Femur (tissue), 1 donor: ENCODE results near the gene DCP1A.
"Not testable (repeated sequence)": the region's sequence is repeated elsewhere in the genome, so short reads cannot be mapped to it uniquely, and the experiment has no call there.

ENCODE experiments used
- DNase-seq: peaks from one replicate; pipeline ENCODE4 v3.0.0-alpha.2; 2017

DCP1A gene

GRCh38 chr3:53327986-53328385 lies 19.4 kb downstream of the DCP1A start:
- DNase-seq, result not testable (repeated sequence)

GRCh38 chr3:53324105-53324504 lies 23.2 kb downstream of the DCP1A start:
- DNase-seq, result no peak

GRCh38 chr3:53320697-53321096 lies 26.6 kb downstream of the DCP1A start:
- peak; percentile 34 for DNase-seq

- DNase-seq, result no peak
Observed at GRCh38 chr3:53318522-53318921, 28.8 kb downstream of the DCP1A start.

DNA sequence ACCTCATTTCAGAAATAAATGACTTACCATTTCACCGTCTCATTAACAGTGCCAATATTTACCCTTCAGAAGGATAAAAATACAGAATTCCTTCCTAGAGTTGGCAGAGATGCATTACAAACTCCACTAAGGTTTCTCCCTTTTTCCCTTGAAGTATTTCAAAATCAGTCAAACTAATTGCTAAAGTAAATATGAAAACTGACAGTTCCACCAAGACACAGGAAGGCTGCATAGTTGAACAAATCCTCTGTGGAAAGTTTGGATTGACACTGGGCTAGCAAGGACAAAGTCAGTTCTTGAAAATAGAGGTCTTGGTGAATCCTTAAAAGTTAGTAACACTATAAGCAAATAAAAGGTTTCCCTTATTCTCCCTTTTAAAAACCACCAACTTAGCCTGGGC lies 34.5 kb downstream of the DCP1A start:
- no peak for DNase-seq

- no peak for DNase-seq
Observed at GRCh38 chr3:53311882-53312281, 35.5 kb downstream of the DCP1A start.

DNA sequence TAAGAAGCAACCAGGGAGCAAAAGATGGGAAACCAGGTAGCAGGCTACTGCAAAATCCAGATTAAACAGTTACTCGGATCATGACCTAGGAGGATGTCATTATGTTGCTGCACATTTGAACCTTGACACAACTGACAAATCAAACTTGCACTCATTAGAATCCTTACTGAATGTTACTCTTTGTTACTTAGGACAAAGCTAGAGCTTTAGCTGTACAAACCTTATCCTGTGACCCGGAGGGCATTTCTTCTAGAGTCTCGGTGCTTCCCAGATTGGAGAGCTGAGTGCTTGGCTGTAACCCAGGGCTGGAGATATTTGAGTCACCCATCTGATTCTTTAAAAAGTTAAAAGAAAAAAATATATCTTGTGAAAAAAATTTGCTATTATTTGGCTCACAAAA lies 43.4 kb downstream of the DCP1A start:
- no peak for DNase-seq

DNA sequence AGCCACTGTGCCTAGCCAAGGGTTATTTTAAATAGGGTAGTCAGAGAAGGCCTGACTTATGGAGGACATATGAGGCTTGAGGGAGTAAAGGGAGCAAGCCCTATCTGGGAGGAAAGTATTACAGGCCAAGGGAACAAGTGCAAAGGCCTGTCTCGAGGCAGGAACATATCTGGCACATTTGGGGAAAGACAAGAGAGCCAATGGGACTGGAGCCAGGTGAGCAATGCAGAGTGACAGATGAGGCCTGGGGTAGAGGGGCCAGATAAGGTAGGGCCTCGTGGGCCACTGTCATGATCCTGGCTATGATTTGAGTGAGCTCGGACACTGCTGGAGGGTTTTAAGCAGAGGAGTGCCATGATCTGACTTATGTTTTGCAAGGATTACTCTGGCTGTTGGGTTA lies 43.8 kb downstream of the DCP1A start:
- DNase-seq, result no peak

GRCh38 chr3:53300826-53301225 lies 46.5 kb downstream of the DCP1A start:
- no peak for DNase-seq

- not testable (repeated sequence) for DNase-seq
Observed at GRCh38 chr3:53299611-53300023, 47.7 kb downstream of the DCP1A start.

GRCh38 chr3:53295410-53295809 lies 51.9 kb downstream of the DCP1A start:
- DNase-seq, result no peak

DNA sequence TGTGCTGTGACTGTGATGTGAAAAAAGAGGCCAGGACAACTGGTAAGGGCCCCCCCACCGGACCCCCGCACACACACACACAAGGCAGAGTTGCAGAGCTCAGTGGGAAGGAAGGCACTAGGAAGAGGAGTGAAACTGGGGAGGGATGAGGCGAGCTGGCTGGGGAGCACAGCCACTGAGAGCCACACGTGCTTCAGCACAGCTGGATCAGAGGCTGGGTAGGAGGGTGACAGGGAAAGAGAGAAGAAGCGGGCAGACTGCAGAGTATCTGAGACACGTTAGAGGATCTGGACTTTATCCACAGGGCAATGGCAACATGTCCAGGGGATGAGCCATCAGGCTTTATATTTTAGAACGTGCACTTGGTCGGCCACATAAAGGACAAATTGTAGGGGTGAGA lies 53.5 kb downstream of the DCP1A start:
- DNase-seq, result no peak

DNA sequence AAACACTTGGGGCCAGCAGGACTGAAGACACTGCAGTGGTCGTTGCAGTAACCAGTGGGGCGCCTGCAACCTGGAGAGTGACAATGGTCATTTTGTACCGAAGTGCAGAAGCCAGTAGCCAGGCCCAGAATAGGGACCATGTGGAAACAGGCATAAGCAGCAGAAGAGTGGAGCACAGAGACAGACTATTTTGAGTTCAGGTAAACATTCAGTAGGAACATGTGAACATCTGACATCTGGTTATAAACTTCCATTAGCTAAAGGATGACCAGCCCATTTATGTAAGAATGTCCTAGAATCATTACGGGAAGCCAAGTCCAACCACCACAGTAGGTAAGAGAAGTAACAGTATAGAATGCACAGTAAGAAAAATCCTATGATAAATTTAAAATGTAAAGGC lies 59.1 kb downstream of the DCP1A start:
- DNase-seq, result no peak

- no peak for DNase-seq
Observed at GRCh38 chr3:53287131-53287629, 60.2 kb downstream of the DCP1A start.

- DNase-seq, result no peak
Observed at GRCh38 chr3:53286727-53287126, 60.6 kb downstream of the DCP1A start.

- no peak for DNase-seq
Observed at GRCh38 chr3:53282581-53282980, 64.8 kb downstream of the DCP1A start.

- no peak for DNase-seq
Observed at GRCh38 chr3:53278667-53279066, 68.7 kb downstream of the DCP1A start.

DNA sequence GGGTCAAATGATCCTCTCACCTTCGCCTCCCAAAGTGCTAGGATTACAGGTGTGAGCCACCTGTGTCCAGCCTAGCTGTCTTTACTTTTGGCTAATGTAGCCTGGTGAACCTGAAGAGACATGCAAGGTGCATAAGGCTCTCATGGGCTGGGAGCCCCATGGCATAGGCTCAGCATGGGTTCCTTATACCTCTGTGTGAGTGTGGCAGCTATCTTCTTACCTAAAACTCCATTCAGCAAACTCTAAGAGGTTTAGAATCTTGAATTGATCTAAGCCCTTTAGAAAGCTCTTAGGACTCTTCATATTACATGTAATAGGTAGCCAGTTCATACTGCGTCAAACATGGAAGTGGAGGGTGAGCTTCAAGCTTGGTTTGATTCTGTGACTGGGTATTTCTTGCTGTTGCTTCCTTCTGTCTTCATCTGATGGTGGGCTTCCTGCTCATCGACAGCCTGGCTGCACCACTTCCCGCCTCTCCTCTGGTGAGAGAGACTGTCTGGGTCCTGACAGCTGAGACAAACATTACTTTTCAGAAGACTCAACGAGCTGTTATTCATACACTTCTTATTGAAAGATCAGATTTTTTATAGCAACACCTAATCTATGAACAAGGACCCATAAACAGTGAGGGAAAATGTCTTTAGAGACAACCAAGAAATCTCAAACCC lies 72.3 kb downstream of the DCP1A start:
- no peak for DNase-seq

GRCh38 chr3:53273146-53273670 lies 74.1 kb downstream of the DCP1A start:
- DNase-seq, result no peak

- DNase-seq, result peak; percentile 75
Observed at GRCh38 chr3:53269888-53270880, 77.2 kb downstream of the DCP1A start.

- DNase-seq, result not testable (repeated sequence)
Observed at GRCh38 chr3:53269193-53269592, 78.2 kb downstream of the DCP1A start.

GRCh38 chr3:53267766-53268165 lies 79.6 kb downstream of the DCP1A start:
- no peak for DNase-seq

DNA sequence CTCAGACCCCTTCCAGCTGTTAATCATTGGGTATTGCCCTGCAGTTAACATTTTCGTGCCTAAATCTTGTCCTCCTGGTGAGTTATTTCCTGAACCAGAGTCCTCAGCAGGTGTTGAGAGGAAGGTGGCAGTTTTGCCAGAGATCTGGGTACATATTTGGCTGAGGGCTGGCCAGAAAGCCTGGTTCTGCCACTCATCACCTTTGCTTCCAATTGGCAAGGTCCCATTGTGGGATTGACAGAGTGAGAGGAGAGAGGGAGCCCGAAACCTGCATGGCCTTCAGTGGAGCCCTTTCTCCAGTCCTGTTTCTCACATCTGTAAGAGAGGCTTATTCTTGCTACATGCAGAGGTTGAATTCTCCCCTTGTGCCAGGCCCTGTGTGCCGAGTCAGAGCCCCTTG lies 82.6 kb downstream of the DCP1A start:
- no peak for DNase-seq

DNA sequence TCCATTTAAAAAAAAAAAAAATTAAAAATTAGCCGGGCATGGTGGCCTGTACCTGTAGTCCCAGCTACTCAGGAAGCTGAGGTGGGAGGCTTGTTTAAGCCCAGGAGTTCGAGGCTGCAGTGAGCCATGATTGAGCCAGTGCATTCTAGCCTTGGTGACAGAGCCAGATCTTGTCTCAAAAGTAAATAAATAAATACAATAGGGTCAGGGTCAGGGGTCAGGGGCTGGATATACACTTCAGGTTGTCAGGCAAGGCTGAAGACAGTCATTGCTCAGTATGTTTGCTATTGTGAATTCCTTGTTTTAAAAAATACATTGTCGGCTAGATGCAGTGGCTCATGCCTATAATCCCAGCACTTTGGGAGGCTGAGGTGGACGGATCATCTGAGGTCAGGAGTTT lies 83.4 kb downstream of the DCP1A start:
- no peak for DNase-seq
